HEK293 (cell line): ENCODE results near the gene CD9.

ENCODE experiments used
- SETDB1 ChIP-seq: IDR thresholded peaks from one replicate; pipeline ENCODE4 v1.6.1; 2017; ENCODE audit warnings: mild to moderate bottlenecking, low read length, moderate library complexity, mixed read lengths; ENCODE audit not compliant: insufficient read length
- ZNF274 ChIP-seq, 2 experiments: fragments of 200-500 bp in 1 of 2; fragments of 450-650 bp in 1 of 2; sonication (Bioruptor generic) in 1 of 2; formaldehyde crosslinking in 1 of 2; IDR thresholded peaks; 2 replicates each; pipeline versions ENCODE4 v1.5.1 to v1.6.1; 2014 to 2016; ENCODE audit warnings: borderline replicate concordance in 1 of 2, inconsistent platforms in 1 of 2, low read length in 1 of 2, missing biosample characterization in 1 of 2, missing genetic modification characterization in 1 of 2
- ZNF843 ChIP-seq: fragments of 450-650 bp; formaldehyde crosslinking; IDR thresholded peaks from 2 replicates; pipeline ENCODE4 v1.5.1; 2016; ENCODE audit warnings: missing biosample characterization, missing genetic modification characterization
- TF ChIP-seq, protein P1 (sequence below): fragments of 450-650 bp; formaldehyde crosslinking; IDR thresholded peaks from 2 replicates; pipeline ENCODE4 v1.5.1; 2016; ENCODE audit warnings: missing biosample characterization, missing genetic modification characterization

DNA sequence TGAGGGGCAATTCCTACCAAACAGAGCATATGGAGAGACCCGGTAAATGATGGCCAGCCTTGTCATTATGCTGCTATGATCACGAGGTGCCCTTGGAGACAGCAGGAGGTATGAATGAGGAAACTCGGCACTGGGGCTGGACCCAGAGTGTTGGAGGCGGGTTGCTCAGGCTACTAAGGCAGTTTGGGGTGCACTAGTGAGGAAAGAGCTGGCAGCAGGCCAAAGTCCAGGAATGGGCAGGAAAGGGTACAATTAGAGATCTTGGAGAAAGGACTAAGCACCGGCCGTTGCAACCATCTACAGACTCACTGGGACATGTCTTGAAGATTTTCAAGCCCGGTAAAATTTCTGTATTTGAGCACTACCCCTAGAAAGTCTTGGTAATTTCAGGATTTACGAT is 54.3 kb downstream of the CD9 start:
- TF ChIP-seq, protein P1, sequence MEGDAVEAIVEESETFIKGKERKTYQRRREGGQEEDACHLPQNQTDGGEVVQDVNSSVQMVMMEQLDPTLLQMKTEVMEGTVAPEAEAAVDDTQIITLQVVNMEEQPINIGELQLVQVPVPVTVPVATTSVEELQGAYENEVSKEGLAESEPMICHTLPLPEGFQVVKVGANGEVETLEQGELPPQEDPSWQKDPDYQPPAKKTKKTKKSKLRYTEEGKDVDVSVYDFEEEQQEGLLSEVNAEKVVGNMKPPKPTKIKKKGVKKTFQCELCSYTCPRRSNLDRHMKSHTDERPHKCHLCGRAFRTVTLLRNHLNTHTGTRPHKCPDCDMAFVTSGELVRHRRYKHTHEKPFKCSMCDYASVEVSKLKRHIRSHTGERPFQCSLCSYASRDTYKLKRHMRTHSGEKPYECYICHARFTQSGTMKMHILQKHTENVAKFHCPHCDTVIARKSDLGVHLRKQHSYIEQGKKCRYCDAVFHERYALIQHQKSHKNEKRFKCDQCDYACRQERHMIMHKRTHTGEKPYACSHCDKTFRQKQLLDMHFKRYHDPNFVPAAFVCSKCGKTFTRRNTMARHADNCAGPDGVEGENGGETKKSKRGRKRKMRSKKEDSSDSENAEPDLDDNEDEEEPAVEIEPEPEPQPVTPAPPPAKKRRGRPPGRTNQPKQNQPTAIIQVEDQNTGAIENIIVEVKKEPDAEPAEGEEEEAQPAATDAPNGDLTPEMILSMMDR (tag by site-specific recombination): no peak
- TF ChIP-seq SETDB1 (no peak), ZNF274 (IDR thresholded peaks at IDR 0.05; ENCODE audit: low read length) (no peak), ZNF274 (tag by site-specific recombination; IDR thresholded peaks at IDR 0.05; ENCODE audit: borderline replicate concordance) (no peak), ZNF843 (tag by site-specific recombination) (no peak)
